Adrenal gland (tissue), 5 donors: ENCODE results near the gene SPTLC1.

Source experiments
- CTCF ChIP-seq, 6 experiments: fragments of 450-650 bp in 4 of 6; fragments of 200-600 bp in 2 of 6; sonication (generic) in 1 of 6; IDR thresholded peaks; 1 replicate in 5 of 6; 2 replicates in 1 of 6; pipeline versions ENCODE4 v1.5.1 to v1.8.0; 2016 to 2021; ENCODE audit warnings: antibody characterized with exemption in 6 of 6, mild to moderate bottlenecking in 2 of 6, moderate library complexity in 1 of 6
- POLR2A ChIP-seq, 2 donors: fragments of 450-650 bp; IDR thresholded peaks; one replicate each; pipeline ENCODE4 v1.6.1; 2017; ENCODE audit warnings: antibody characterized with exemption in 2 of 2, mild to moderate bottlenecking in 2 of 2, moderate library complexity in 1 of 2
- donor health status: DM: no; HTN: no; CAD: no.

- TF ChIP-seq CTCF (IDR thresholded peaks at IDR 0.05) (no peak), POLR2A (IDR thresholded peaks at IDR 0.05) (no peak)
Observed at GRCh38 chr9:92077888-92078287, 37.3 kb downstream of the SPTLC1 start.
